GM11168 (cell line): ENCODE results near the gene KRTAP5-1.

Experiments used
- in situ Hi-C: fragments of 300-500 bp; cut with MboI; formaldehyde crosslinking; loops from one replicate; pipeline ENCODE4 v1.12.0; 2022; ENCODE audit warnings: low sequenced_read_pairs; ENCODE audit not compliant: unreplicated experiment

KRTAP5-1 gene

DNA sequence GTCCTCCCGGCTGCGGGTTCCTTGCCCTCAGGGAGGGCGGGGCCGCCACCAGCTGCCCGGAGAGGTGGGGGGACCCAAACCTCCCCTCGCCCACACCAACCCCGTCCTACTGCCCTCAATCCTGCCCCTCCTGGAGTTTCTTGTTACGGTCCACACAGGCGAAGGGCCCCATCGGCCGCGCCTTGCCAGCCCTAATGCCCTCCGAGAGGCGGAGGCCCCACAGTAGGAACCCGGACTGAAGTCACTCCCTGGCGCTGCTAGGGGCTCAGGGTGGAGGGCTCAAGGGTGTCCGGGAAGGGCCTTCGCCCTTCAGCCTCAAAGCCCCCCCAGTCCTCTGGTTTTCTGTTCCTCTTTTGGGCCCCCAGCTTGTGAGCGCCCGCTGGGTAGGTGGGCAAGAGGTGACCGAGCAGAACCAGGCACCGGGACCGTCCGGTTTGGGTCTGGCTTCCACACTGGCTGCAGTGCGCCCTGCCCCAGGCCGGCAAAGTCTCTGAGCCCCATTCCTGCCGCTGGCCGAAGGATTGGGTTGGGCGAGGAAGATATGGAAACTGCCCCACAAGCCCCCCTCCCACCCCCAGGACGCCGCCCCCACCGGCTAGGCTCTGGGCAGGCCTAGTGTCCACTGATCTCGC, 37.5 kb downstream of the KRTAP5-1 start:
- in situ Hi-C loops = no loop called here

DNA sequence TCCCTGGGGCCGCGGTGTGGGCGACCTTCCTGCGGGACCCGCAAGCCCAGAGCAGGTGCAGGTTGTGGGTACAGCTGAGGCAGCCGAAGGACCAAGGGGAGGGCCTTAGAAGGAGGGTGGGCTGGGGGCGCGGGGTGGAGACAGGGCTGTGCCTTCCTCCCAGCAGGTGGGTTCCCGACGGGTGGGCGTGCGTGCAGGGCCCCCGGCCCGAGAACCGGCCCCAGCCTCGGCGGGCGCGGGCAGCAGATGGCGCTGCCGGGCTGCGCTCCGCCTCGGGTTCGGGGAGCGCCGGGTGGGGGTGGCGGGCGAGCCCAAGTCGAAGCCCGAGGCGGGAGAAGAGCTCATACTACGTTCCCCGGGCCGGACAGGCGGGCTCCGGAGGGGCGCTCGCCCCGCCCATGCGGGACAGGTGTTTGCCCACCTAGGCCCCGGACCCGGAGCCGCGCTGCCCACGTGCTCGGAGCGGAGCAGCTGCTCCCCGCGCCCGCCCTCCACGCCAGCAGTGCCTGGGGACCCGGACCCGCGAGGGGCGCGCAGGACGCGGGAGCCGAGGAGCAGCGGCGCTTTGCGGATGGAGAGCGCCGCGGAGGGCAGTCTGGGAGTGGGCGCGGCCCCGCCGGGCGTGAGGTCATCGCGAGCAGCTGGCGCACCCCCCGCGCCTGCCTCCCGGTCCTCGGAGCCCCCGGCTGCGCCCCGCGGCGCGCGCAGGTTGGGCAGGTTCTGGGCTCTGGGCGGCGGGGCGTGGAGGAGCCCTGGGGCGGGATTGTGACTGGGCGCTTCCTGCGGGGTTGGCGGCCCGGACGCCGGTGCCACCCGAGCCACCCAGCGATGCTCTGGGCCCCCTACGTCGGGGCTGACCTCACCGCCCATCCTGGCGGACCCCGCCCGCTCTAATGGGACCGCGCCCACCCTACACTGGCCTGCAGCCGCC, 38.3 kb downstream of the KRTAP5-1 start:
- in situ Hi-C loops = no loop called here

- in situ Hi-C loops = no loop called here
Observed at GRCh38 chr11:1546077-1546535, 39.0 kb downstream of the KRTAP5-1 start.

- in situ Hi-C loops = no loop called here
Observed at GRCh38 chr11:1545432-1545831, 39.7 kb downstream of the KRTAP5-1 start.

DNA sequence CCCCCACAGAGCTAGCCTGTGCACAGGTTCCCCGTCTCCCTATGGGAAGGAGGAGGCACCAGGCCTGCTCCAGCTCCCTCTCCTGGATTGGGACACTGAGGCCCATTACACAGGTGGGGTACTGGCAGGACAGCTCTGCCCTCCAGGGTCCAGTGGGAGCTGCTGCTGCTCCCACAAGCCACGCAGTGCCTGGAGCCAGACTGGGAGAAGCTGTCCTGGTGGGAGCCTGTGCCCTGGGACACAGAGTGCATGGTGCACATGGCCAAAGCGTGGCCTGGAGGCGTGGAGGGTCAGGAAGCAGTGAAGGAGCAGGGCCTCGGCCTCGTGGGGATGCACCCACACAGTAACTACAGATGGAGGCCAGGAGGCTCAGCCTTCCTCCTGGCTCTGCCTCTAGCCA, 40.5 kb downstream of the KRTAP5-1 start:
- in situ Hi-C loops = no loop called here

DNA sequence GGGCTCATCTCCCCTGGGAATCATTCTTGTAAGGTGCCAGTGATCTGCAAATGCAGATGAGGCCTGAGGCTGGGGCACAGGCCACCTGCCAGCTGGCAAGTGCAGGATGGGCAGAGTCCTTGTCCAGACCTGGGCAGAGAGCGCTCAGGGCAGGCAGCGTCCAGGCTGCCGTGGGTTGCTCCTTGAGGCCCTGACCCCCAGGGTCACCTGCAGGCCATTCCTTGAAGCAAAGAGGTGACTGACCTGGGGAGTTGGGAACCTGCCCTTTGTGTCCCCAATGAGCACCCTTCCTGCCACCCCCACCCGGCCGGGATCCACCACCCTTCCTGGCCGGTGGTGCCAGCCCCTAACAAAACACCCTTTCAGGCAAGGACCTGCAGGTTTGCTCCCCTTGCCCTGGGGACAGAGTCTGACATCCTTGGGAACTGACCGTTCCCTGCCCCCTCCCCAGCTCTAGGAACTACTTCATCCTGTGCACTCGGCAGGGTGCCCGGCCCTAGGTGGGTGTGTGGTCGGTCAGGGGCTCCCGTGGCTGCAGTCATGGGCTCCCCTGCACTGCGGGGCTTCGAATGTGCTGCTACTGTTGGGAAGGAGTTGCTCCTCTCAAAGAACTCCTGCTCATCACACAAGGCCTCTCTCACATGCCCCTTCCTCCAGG, 41.3 kb downstream of the KRTAP5-1 start:
- in situ Hi-C loops = no loop called here

DNA sequence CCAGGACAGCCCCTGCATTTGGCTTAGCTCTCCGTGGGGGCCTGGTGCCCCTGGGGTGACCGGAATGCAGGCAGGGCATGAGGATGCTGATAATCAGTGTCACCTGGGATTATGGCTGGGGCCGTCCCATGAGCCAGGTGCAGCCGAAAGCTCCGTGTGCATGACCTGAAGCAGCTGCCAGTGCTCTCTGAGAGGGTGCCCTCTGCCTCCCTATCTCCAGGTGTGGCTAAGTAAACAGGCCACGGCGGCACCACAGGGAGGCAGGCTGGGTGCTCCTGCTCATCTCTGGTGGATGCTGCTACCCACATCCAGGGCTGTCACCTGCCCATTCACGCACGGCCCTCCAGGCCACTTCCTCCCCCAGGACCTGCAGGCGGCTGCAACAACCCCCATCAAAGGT, 42.8 kb downstream of the KRTAP5-1 start:
- in situ Hi-C loops = no loop called here

GRCh38 chr11:1541474-1542204, 43.4 kb downstream of the KRTAP5-1 start:
- in situ Hi-C loops = no loop called here

DNA sequence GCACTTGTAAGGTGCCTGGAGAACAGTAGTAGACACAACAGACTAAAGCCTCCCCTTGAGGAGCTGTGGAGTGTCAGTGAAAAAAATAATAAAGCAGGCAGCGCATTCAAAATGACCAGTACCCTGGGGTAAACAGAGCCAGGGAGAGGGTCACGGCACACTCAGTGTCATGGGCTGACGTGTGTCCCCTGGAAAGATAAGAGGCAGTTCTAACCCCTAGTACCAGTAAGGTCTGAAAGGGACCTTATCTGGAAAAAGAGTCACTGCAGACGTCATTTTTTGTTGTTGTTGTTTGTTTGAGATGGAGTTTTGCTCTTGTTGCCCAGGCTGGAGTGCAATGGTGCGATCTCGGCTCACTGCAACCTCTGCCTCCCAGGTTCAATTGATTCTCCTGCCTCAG, 45.0 kb downstream of the KRTAP5-1 start:
- in situ Hi-C loops = no loop called here

- in situ Hi-C loops = no loop called here
Observed at GRCh38 chr11:1538153-1538552, 46.9 kb downstream of the KRTAP5-1 start.

DNA sequence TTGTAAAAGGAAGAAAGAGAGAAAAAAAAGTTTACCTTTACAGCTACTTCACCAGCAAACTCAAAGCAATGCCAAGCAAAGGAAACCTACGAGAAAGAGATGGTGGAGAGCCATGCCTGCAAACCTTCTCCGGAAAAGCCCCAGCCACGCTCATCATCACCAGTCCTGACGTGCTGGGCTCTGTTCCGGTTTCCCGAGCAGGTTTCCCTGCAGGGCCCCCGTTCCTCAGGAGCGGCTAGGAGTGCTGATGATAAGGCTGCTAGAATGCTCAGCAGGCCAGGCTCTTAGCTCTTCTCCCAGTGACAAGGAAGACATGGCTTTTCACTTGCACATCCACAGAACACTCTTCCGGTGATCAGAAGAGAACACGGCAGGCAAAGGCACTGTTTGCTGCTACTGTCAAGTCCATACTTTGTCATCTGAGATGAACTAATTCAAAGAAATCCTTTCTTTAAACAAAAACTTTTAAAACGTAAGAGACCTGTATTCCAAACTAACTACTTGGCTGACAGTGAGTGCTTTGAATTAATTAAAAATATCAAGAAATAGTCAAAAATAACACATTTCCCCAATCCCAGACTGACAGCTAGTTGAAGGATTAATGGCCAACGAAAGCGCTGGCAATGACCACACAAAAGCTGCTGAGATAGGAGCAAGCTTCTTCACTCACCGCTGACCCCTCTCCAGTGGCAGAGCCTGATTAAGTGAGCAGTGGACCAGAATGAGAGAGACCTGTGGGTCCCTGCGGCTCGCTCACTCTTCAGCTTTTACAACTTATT, 48.8 kb downstream of the KRTAP5-1 start:
- in situ Hi-C loops = no loop called here

- in situ Hi-C loops = no loop called here
Observed at GRCh38 chr11:1534682-1535081, 50.4 kb downstream of the KRTAP5-1 start.
